Endothelial cell (in vitro differentiated cells): Measurements from ENCODE around the gene SAV1. TPM values are rescaled to one million over a fixed set of nuclear protein-coding genes. Genes with fewer than 3 reads are reported as not detected.
"Not testable (repeated sequence)": the region's sequence is repeated elsewhere in the genome, so short reads cannot be mapped to it uniquely, and the experiment has no call there.

Source experiments
- DNase-seq: peaks from one replicate; pipeline ENCODE4 v3.0.0; 2021; ENCODE audit warnings: low spot score
- H3K27ac Mint-ChIP-seq: one replicate; pipeline ENCODE4 v1.8.0; 2021; ENCODE audit warnings: mixed read lengths, inconsistent platforms; ENCODE audit not compliant: unreplicated experiment
- H3K27me3 Mint-ChIP-seq: one replicate; pipeline ENCODE4 v1.8.0; 2021; ENCODE audit warnings: mild to moderate bottlenecking, moderate library complexity, mixed read lengths, inconsistent platforms; ENCODE audit not compliant: unreplicated experiment
- H3K36me3 Mint-ChIP-seq: one replicate; pipeline ENCODE4 v1.8.0; 2021; ENCODE audit warnings: mild to moderate bottlenecking, low read depth, mixed read lengths, inconsistent platforms; ENCODE audit not compliant: unreplicated experiment
- H3K4me1 Mint-ChIP-seq: one replicate; pipeline ENCODE4 v1.8.0; 2021; ENCODE audit warnings: mild to moderate bottlenecking, mixed read lengths, inconsistent platforms; ENCODE audit not compliant: unreplicated experiment
- H3K4me3 Mint-ChIP-seq: one replicate; pipeline ENCODE4 v1.8.0; 2021; ENCODE audit warnings: mild to moderate bottlenecking, mixed read lengths, inconsistent platforms; ENCODE audit not compliant: unreplicated experiment
- H3K9me3 Mint-ChIP-seq: one replicate; pipeline ENCODE4 v1.8.0; 2021; ENCODE audit warnings: mixed read lengths, inconsistent platforms; ENCODE audit not compliant: unreplicated experiment
- CTCF ChIP-seq: fragments of 200-600 bp; sonication (generic); IDR thresholded peaks from one replicate; pipeline ENCODE4 v1.5.0; 2021; ENCODE audit warnings: antibody characterized with exemption; ENCODE audit not compliant: unreplicated experiment
- total RNA-seq: library from RNA; stranded (reverse); fragmentation: NEBNext Ultra II Directional; extraction: Animal tissue kit (Norgen Biotek cat#: 25700); gene quantifications from one replicate; pipeline ENCODE4 v1.2.1, GENCODE V29; 2021; ENCODE audit not compliant: unreplicated experiment

Gene SAV1
- total RNA-seq, 1 donor from 2014 or later: 24.0 TPM

GRCh38 chr14:50633954-50634353 lies 34.2 kb downstream of the SAV1 start:
- Mint-ChIP-seq H3K27me3 (no peaks in the 10 kb centered on the region), H3K4me1 (no peaks in the 10 kb centered on the region), H3K27ac (no peak overlapping the region), H3K4me3 (no peak overlapping the region), H3K9me3 (no peaks in the 10 kb centered on the region), H3K36me3 (no peaks in the 10 kb centered on the region)
- TF ChIP-seq CTCF: no peak
- no peak for DNase-seq

- H3K36me3 Mint-ChIP-seq: no peaks in the 10 kb centered on the region
- DNase-seq: no peak
- H3K27ac Mint-ChIP-seq: no peak overlapping the region
- no peak for TF ChIP-seq CTCF
- H3K4me1 Mint-ChIP-seq: no peaks in the 10 kb centered on the region
- no peaks in the 10 kb centered on the region for H3K9me3 Mint-ChIP-seq
- H3K27me3 Mint-ChIP-seq: no peaks in the 10 kb centered on the region
- H3K4me3 Mint-ChIP-seq: no peak overlapping the region
Measured at GRCh38 chr14:50631408-50631821, 36.7 kb downstream of the SAV1 start.

GRCh38 chr14:50624947-50625346 lies 43.2 kb downstream of the SAV1 start:
- H3K4me1 Mint-ChIP-seq, H3K36me3 Mint-ChIP-seq, H3K4me3 Mint-ChIP-seq, H3K9me3 Mint-ChIP-seq, H3K27me3 Mint-ChIP-seq, H3K27ac Mint-ChIP-seq, DNase-seq: not testable (repeated sequence)

- H3K27ac Mint-ChIP-seq: no peak overlapping the region
- no peak for TF ChIP-seq CTCF
Measured at GRCh38 chr14:50624447-50624846, 43.7 kb downstream of the SAV1 start.

GRCh38 chr14:50622978-50623377 lies 45.1 kb downstream of the SAV1 start:
- Mint-ChIP-seq H3K27me3 (peaks cover 2% of the 10 kb centered on the region), H3K36me3 (no peaks in the 10 kb centered on the region), H3K27ac (no peak overlapping the region), H3K9me3 (no peaks in the 10 kb centered on the region), H3K4me3 (no peak overlapping the region), H3K4me1 (peaks cover 3% of the 10 kb centered on the region)
- no peak for TF ChIP-seq CTCF
- no peak for DNase-seq

More at GRCh38 chr14:50624447-50624846, 43.7 kb downstream of the SAV1 start:
- Mint-ChIP-seq H3K4me1 (peaks cover 3% of the 10 kb centered on the region), H3K36me3 (no peaks in the 10 kb centered on the region), H3K4me3 (no peak overlapping the region), H3K27me3 (no peaks in the 10 kb centered on the region), H3K9me3 (no peaks in the 10 kb centered on the region)
- no peak for DNase-seq

- Mint-ChIP-seq H3K27ac (no peak overlapping the region), H3K4me3 (no peak overlapping the region), H3K27me3 (peaks cover 2% of the 10 kb centered on the region), H3K4me1 (peaks cover 6% of the 10 kb centered on the region), H3K9me3 (no peaks in the 10 kb centered on the region), H3K36me3 (no peaks in the 10 kb centered on the region)
- no peak for DNase-seq
- TF ChIP-seq CTCF: no peak
Measured at GRCh38 chr14:50620341-50620740, 47.8 kb downstream of the SAV1 start.
